GM18502 (cell line): Measurements from ENCODE around the gene ZNF101.
A peak's percentile ranks its signal among the peaks of the same experiment; 100 is the strongest.

Experiments
- ATAC-seq: cut with Tn5 transposase; IDR thresholded peaks from one replicate; pipeline ENCODE4 v1.9.1; 2021; ENCODE audit warnings: mild to moderate bottlenecking; ENCODE audit not compliant: unreplicated experiment, poor library complexity

Gene ZNF101

GRCh38 chr19:19668230-19669012 is at the start of gene ZNF101:
ZNF101 (plus strand) TSS chr19:19668839; CDS start chr19:19668964, 125 bp downstream.
- ATAC-seq, result peak; percentile 70

- no peak for ATAC-seq
Observed at GRCh38 chr19:19619181-19619848, 49.3 kb upstream of the ZNF101 start.

- no peak for ATAC-seq
Observed at GRCh38 chr19:19619849-19620210, 48.8 kb upstream of the ZNF101 start.

GRCh38 chr19:19623383-19623782 is 45.3 kb upstream of the ZNF101 start:
- no peak for ATAC-seq

GRCh38 chr19:19624032-19624570 is 44.5 kb upstream of the ZNF101 start:
- no peak for ATAC-seq

GRCh38 chr19:19626516-19627472 is 41.8 kb upstream of the ZNF101 start:
- ATAC-seq, result no peak

- peak; percentile 70 for ATAC-seq
Observed at GRCh38 chr19:19627621-19628500, 40.8 kb upstream of the ZNF101 start, which contains the start of gene LPAR2. LPAR2 (minus strand) TSS chr19:19628220; CDS start chr19:19627275, 945 bp downstream.

- peak; percentile 11 for ATAC-seq
Observed at GRCh38 chr19:19628501-19629134, 40.0 kb upstream of the ZNF101 start.

GRCh38 chr19:19630062-19630414 is 38.6 kb upstream of the ZNF101 start:
- no peak for ATAC-seq

GRCh38 chr19:19630426-19630825 is 38.2 kb upstream of the ZNF101 start:
- ATAC-seq, result no peak

GRCh38 chr19:19631346-19631745 is 37.3 kb upstream of the ZNF101 start:
- no peak for ATAC-seq

- ATAC-seq, result no peak
Observed at GRCh38 chr19:19632661-19633060, 36.0 kb upstream of the ZNF101 start.

GRCh38 chr19:19633711-19634515 is 34.7 kb upstream of the ZNF101 start:
- ATAC-seq, result no peak

- ATAC-seq, result no peak
Observed at GRCh38 chr19:19634516-19635312, 33.9 kb upstream of the ZNF101 start.

GRCh38 chr19:19635313-19635702 is 33.3 kb upstream of the ZNF101 start:
- no peak for ATAC-seq

- ATAC-seq, result no peak
Observed at GRCh38 chr19:19636573-19637185, 32.0 kb upstream of the ZNF101 start.

GRCh38 chr19:19637186-19637522 is 31.5 kb upstream of the ZNF101 start:
- no peak for ATAC-seq
